ENCODE results near the gene CDH4.
"Not testable (repeated sequence)": the region's sequence is repeated elsewhere in the genome, so short reads cannot be mapped to it uniquely, and the experiment has no call there.

CDH4 gene

DNA sequence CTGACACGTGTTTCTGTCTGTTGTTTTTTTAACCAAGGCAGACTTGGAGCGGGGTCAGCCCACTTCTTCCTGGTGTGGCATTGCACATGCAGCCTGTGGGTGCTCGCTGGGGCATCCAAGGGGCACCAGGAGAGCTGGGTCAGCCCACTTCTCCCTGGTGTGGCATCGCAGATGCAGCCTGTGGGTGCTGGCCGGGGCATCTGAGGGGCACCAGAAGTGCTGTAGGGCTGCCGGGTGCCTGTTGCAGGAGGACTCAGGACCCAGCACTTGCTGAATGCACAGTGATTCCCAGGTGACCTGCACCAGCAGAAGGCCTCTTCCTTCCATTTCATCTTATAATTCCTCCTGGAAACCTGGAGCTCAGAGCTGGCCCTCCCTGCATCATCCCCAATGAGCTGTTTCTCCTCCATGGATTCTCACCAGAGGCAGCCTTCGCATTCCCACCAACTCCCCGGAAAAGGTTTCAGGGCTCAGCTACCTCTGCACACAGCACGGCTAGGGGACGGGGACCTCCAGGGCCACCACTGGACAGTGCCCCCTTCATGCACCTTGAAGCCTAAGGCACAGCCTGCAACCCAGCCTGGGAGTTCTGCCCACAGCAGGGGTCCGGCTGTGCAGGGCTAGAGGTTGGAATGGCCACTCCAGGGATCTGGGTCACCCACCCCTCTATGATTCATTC, 594.8 kb downstream of the CDH4 start:
- no peak for DNase-seq

DNA sequence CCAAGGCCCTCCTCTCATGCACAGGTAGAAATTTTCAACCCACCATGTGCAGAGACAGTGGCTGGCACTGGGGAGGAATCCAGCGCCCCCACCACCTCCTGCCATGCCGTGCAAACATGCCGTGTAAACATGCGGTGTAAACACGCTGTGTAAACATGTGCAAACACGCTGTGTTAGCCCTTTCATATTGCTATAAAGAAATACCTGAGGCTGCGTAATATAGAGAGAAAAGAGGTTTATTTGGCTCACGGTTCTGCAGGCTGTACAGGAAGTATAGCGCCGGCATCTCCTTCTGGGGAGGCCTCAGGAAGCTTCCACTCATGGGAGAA, 595.3 kb downstream of the CDH4 start:
- no peak for DNase-seq

DNA sequence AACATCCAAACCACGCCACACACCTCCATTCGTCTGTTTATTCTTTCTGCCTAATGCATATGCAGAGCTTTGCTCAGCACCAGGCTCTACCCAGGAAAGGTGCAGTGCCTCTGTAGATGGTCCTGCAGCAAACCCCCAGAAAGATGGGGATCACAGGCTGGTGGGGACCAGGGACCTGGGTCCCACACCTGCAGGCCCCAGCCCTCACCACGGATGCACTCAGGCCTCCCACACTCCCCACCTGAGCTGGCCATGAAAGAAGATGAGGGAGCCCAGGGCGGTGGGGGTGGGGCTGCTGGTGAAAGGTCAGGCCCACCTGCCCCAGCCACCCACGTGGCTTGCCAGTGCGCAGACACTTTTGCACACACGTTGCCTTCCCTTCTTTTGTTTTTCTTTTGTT, 595.9 kb downstream of the CDH4 start:
- DNase-seq: no peak

DNA sequence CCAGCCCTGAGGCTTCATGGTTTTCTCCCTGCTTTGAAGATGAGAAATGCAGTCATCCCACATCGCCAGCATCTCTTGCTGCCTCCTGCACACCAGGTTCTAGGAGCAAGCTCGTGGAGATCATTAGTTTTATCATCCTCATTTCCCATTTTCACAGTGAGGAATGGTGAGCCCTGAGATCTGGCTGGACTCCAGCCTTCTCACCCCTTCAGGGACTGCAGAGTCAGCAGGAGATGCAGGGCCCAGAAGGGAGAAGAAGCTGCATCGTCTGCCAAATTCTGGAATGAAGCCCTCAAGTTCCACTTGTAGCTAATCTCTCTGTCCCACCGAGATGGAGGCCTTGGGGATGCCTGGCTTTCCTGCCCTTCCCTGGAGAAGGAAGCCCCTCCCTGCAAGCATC, 596.8 kb downstream of the CDH4 start:
- DNase-seq: no peak

DNA sequence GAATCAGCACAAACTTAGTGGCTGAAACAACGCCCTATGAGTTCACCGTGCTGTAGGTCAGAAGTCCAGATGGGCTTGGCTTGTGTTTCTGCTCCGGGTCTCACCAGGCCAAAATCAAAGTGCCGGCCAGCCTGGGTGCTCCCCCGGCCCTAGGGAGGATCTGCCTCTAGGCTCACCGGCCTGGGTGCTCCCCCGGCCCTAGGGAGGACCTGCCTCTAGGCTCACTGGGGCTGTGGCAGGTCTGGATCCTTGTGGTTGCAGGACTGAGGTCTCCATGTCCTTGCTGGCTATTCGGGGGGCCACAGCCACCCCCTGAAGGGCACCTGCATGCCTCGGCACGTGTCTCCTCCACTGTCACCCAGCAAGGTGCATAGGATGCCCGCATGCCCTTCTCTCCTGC, 597.3 kb downstream of the CDH4 start:
- DNase-seq: no peak

GRCh38 chr20:61849822-61850221, 597.8 kb downstream of the CDH4 start:
- no peak for DNase-seq

DNA sequence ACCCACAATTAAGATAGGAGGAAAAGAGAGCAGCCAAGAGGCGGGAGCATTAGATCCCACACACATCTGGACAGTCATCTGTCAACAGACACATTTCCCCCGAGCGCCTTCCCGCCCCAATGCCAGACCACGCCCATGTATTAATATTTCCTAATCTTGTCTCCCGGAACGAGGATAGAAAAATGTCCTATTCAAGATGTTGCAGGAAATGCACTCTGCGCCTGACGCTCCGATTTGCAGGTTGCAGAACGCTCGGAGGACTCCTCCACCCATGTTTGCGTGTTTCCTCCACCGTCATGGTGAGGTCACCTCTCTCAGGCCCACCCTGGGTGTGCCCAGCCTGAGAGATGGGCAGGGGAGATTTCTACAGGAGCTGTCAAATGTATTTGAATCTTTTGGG, 598.4 kb downstream of the CDH4 start:
- no peak for DNase-seq

GRCh38 chr20:61850926-61851900, 599.2 kb downstream of the CDH4 start:
- DNase-seq: no peak

DNA sequence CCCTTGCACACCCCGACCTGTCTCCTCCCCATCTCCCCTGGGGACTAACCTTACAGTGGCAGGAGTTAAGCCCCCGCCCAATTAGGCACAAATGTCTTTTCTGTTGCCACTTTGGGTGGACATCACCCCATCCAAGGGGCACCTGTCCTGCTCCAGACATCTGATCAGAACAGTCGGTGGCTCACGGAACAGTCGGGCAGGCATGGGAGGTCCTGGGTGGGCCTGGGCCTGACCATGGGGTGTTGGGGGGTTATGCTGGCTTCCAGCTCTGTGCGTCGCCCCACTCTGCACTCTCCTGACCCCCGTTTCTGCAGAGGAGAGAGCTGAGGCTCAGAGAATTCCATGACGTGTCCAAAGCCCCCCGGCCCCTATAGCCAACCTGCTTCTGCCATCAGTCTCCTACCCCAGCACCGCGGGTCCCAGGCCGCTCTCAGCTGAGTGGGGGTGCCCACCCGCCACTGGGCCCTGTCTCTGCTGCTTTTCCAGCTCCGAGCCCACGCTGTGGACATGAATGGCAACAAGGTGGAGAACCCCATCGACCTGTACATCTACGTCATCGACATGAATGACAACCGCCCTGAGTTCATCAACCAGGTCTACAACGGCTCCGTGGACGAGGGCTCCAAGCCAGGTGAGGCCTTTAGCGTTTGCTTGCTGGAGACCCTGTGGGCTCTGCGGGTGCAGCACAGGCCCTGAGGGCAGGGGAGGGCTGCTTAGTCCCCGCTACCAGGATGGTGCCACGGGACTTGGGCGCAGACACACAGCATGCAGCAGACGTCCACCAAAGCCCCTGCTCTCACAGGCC, 600.4 kb downstream of the CDH4 start:
- no peak for DNase-seq

DNA sequence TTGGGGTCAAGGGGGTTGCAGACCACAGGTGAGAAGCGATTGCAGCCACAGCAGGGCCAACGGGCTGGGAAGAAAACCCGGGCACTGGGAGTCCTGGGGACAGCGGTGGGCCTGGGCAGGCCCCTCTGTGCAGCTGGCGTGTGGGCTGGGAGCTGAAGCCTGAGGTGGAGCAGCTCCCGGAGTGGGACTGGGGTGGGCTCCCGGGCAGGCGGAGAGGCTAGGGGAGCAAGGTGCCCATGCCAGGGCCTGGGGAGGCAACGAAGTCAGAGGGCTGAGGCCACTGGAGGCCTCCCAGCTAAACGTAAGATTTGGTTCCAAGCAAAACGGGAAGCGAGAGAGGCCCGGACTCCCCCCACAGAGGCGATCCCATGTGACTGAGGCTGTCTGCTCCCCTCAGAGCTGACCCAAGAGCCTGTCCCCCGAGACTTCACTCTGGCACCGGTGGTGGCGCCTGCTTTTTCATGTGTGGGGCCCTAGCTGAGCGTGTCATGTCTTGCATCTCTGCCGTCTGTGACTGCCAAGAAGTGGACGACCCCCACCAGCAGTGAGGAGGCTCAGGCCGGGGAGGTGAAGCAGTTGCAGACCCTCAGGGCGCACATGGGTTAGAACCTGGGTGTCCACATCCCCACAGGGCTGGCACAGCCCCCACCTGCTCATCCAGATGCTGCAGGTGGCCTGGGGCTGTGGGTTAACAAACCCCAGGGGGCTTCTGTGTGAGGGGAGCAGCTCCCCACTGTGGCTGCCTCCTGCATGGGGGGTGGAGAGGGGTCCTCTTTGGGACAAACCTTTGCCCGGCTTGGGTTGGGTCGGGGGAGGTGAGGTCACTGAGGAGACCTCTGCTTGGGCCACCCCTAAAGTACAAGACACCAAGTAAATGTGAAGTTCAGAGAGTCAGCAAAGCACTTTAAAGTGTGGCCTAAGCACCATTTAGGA, 601.3 kb downstream of the CDH4 start:
- no peak for DNase-seq

DNA sequence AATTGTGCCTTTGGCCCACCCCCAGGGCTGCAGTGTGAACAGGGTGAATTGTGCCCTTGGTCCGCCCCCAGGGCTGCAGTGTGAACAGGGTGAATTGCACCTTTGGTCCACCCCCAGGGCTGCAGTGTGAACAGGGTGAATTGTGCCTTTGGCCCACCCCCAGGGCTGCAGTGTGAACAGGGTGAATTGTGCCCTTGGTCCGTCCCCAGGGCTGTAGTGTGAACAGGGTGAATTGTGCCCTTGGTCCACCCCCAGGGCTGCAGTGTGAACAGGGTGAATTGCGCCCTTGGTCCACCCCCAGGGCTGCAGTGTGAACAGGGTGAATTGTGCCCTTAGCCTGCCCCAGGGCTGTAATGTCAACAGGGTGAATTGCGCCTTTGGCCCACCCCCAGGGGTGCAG, 602.5 kb downstream of the CDH4 start:
- not testable (repeated sequence) for DNase-seq

DNA sequence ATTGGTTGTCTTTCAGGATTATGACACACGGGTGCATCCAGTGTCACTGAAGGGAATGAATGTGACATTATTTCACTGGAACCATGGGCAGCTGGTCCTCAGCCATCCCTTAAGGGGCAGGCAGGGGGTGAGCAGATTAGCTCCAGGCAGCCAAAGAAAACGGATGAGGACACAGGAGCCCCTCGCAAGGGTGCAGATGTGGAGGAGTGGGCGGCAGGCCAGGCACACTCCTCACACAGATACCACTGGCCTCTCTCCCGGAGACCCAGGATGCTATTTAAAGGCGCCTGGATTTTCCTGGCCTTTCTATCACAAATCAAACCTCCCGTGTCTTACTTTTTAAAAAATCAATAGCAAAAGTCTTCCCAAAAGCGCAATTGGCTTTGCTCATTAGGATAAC, 603.2 kb downstream of the CDH4 start:
- DNase-seq: no peak

DNA sequence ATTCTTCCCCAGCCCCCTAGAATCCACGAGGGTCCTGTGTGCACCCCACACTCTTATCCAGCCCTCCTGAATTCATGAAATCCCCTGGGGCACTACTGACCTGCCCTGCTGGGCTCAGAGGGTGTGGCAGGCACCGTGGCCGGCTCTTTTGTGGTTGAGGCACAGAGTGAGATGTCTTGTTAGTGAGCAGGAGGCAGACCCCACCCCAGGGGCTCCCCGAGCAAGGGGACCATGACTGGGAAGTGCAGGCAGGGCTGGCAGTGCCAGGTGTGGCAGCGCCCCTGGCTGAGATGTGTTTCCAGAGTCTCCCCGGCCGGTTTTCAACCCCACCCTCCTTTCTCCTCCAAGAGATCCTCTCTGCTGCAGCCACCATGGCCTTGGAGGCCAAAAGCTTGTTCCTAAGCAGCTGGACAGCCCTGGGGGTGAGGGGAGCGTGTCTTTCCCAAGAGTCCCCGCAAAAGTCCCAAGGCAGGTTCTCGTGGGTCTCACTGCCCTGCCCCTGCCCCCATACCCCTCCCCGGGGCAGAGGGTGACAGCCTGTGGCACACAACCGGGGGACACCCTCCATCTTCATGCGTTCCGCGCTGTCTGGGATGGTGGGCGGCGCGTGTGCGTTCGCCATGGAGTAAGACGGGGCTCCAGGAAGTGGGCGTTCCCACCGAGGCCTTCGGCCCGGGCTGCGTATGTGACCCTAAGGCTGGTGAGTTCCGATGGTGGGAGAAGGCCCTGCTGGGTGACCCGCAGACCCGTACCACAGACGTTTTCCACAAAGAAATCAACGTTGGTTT, 604.8 kb downstream of the CDH4 start:
- DNase-seq: no peak

- DNase-seq: no peak
These were observed 605.3 kb downstream of the CDH4 start for GRCh38 chr20:61857414-61857775.

- DNase-seq: no peak
These were observed 605.8 kb downstream of the CDH4 start for GRCh38 chr20:61857884-61858283.

GRCh38 chr20:61859767-61860166, 607.7 kb downstream of the CDH4 start:
- DNase-seq: no peak

DNA sequence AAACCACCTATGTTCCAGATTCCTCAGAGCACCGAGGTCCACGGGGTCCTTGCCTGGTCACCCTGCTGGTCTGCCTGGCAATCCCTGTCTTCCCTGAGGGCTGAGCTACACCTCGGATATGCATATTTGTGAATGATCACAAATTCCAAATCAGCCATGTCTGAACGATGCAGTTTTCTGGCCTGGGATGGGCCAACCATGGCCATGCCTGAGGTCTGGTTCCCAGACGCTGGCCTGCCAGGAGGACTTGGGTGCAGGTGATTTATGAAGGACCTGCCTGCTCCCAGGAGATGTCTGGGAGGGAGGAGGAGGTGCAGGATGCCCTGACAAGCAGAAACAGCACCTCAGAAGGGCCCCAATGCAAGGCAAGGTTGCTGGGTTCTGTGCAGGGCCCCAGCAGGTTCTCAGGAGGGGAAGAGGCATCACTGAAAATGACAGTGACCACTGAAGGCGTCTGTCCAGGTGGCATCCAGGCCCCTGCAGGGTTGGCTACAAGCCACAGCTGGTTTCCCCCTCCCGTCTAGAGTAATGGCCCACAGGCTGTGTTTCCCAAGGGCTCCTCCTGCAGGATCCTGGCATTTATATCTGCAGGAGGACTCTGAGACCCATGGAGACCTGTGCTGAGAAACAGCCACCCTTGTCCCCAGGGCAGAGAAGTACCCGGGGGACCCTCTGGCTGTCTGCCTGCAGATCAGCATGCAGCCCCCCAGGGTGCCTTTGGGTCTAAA, 608.4 kb downstream of the CDH4 start:
- no peak for DNase-seq

- no peak for DNase-seq
These were observed 609.2 kb downstream of the CDH4 start for GRCh38 chr20:61861054-61861841.

- no peak for DNase-seq
These were observed 609.8 kb downstream of the CDH4 start for GRCh38 chr20:61861858-61862257.

GRCh38 chr20:61862881-61863280, 610.8 kb downstream of the CDH4 start:
- DNase-seq: no peak

Data from NCI-H2107 (cell line).